Measurements from ENCODE around the gene SNAPC3.
"Not testable (repeated sequence)": the region's sequence is repeated elsewhere in the genome, so short reads cannot be mapped to it uniquely, and the experiment has no call there.

Gene SNAPC3

GRCh38 chr9:15422372-15423230, at the start of gene SNAPC3:
TSS of gene SNAPC3 (plus strand) at chr9:15422876. CDS start at chr9:15422880, 4 bp downstream.
- DNase-seq (ENCODE audit: low read depth, low spot score): peak; percentile 82

GRCh38 chr9:15373881-15374280, 48.8 kb upstream of the SNAPC3 start:
- DNase-seq (ENCODE audit: low read depth, low spot score): no peak

- DNase-seq (ENCODE audit: low read depth, low spot score): no peak
Measured at GRCh38 chr9:15374310-15374709, 48.4 kb upstream of the SNAPC3 start.

GRCh38 chr9:15374825-15375224, 47.9 kb upstream of the SNAPC3 start:
- DNase-seq (ENCODE audit: low read depth, low spot score): no peak

- no peak for DNase-seq (ENCODE audit: low read depth, low spot score)
Measured at GRCh38 chr9:15377625-15378540, 44.8 kb upstream of the SNAPC3 start.

GRCh38 chr9:15379317-15379716, 43.4 kb upstream of the SNAPC3 start:
- not testable (repeated sequence) for DNase-seq (ENCODE audit: low read depth, low spot score)

- not testable (repeated sequence) for DNase-seq (ENCODE audit: low read depth, low spot score)
Measured at GRCh38 chr9:15379888-15380287, 42.8 kb upstream of the SNAPC3 start.

- DNase-seq (ENCODE audit: low read depth, low spot score): no peak
Measured at GRCh38 chr9:15381491-15381890, 41.2 kb upstream of the SNAPC3 start.

GRCh38 chr9:15386465-15386864, 36.2 kb upstream of the SNAPC3 start:
- DNase-seq (ENCODE audit: low read depth, low spot score): no peak

GRCh38 chr9:15389173-15389572, 33.5 kb upstream of the SNAPC3 start:
- DNase-seq (ENCODE audit: low read depth, low spot score): no peak

- DNase-seq (ENCODE audit: low read depth, low spot score): no peak
Measured at GRCh38 chr9:15389631-15390030, 33.0 kb upstream of the SNAPC3 start.

- no peak for DNase-seq (ENCODE audit: low read depth, low spot score)
Measured at GRCh38 chr9:15390201-15390600, 32.5 kb upstream of the SNAPC3 start.

GRCh38 chr9:15392363-15392762, 30.3 kb upstream of the SNAPC3 start:
- DNase-seq (ENCODE audit: low read depth, low spot score): no peak

- no peak for DNase-seq (ENCODE audit: low read depth, low spot score)
Measured at GRCh38 chr9:15400281-15400941, 22.3 kb upstream of the SNAPC3 start.

GRCh38 chr9:15401266-15401665, 21.4 kb upstream of the SNAPC3 start:
- DNase-seq (ENCODE audit: low read depth, low spot score): peak; percentile 46

- no peak for DNase-seq (ENCODE audit: low read depth, low spot score)
Measured at GRCh38 chr9:15403155-15403554, 19.5 kb upstream of the SNAPC3 start.

- no peak for DNase-seq (ENCODE audit: low read depth, low spot score)
Measured at GRCh38 chr9:15404171-15404570, 18.5 kb upstream of the SNAPC3 start.

GRCh38 chr9:15416880-15417279, 5.8 kb upstream of the SNAPC3 start:
- peak; percentile 33 for DNase-seq (ENCODE audit: low read depth, low spot score)

- DNase-seq (ENCODE audit: low read depth, low spot score): no peak
Measured at GRCh38 chr9:15417626-15418025, 5.0 kb upstream of the SNAPC3 start.

- DNase-seq (ENCODE audit: low read depth, low spot score): no peak
Measured at GRCh38 chr9:15420796-15421195, 1.9 kb upstream of the SNAPC3 start.

GRCh38 chr9:15421532-15421931, 1.1 kb upstream of the SNAPC3 start:
- no peak for DNase-seq (ENCODE audit: low read depth, low spot score)

- DNase-seq (ENCODE audit: low read depth, low spot score): no peak
Measured at GRCh38 chr9:15421990-15422371, 695 bp upstream of the SNAPC3 start.

All from smooth muscle cell of the brain vasculature (primary cell).